PC-3 (cell line): ENCODE measurements around the gene KLF16.

Experiments used
- EZH2 ChIP-seq: fragments of 300-600 bp; sonication (generic); IDR thresholded peaks from one replicate; pipeline ENCODE4 v1.6.1; 2017; ENCODE audit warnings: antibody characterized with exemption, mild to moderate bottlenecking, low read length; ENCODE audit not compliant: unreplicated experiment
- EZH2phosphoT487 ChIP-seq: fragments of 300-600 bp; sonication (generic); IDR thresholded peaks from 2 replicates; pipeline ENCODE4 v1.6.1; 2018; ENCODE audit warnings: mild to moderate bottlenecking, antibody characterized with exemption, low read length, borderline replicate concordance
- TF ChIP-seq, protein P1 (sequence below): fragments of 300-600 bp; sonication (generic); conservative IDR thresholded peaks from 2 replicates; pipeline ENCODE4 v1.5.1; 2017; ENCODE audit warnings: antibody characterized with exemption, low read depth, mild to moderate bottlenecking, low read length

DNA sequence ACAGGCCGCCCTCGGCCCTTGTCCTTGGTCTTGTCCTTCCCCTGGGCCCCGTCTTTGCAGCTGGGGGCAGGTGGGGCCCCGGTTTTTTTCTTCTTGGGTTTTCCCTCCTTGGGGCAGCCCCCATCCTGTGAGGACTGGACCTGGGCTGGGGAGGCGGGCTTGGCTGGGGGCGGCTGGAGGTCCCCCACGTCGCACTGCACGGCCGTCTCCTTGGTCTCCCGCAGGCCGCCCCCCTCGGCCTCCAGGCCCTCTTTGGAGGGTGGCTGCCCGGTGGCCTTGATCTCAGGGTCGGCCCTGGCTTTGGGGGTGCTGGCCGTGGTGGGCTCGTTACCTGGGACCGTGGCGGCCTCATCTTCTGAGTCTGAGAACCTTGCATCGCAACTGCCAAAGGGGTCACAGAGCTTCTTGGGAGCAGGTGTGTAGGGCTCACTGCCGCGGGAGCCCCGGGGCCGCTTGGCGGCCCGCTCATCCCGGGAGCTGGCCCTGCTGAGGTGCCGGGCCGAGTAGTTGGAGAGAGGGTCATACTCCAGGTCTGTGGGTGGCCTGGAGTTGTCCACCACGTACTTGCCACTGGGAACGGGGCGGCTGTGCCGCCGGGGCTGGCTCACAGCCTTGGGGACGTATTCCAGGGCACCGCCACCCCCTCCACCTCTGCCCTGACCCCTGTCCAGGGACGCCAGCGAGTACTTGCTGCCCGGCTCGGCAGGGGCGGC lies 35.7 kb downstream of the KLF16 start:
- TF ChIP-seq, protein P1, sequence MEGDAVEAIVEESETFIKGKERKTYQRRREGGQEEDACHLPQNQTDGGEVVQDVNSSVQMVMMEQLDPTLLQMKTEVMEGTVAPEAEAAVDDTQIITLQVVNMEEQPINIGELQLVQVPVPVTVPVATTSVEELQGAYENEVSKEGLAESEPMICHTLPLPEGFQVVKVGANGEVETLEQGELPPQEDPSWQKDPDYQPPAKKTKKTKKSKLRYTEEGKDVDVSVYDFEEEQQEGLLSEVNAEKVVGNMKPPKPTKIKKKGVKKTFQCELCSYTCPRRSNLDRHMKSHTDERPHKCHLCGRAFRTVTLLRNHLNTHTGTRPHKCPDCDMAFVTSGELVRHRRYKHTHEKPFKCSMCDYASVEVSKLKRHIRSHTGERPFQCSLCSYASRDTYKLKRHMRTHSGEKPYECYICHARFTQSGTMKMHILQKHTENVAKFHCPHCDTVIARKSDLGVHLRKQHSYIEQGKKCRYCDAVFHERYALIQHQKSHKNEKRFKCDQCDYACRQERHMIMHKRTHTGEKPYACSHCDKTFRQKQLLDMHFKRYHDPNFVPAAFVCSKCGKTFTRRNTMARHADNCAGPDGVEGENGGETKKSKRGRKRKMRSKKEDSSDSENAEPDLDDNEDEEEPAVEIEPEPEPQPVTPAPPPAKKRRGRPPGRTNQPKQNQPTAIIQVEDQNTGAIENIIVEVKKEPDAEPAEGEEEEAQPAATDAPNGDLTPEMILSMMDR, result no peak
- TF ChIP-seq EZH2, result no peak
- no peak for TF ChIP-seq EZH2phosphoT487
